Kidney (tissue), 14 donors: ENCODE measurements around the gene PRELID3B. TPM values are rescaled to one million over a fixed set of nuclear protein-coding genes. Genes with fewer than 3 reads are reported as not detected.

Experiments
- DNase-seq, 5 donors: peaks; one replicate each; pipeline ENCODE4 v3.0.0-alpha.2; 2013 to 2020
- FAIRE-seq: peaks from 2 replicates; lab custom pipeline; 2012; peaks lifted over from hg19 to GRCh38; lab: Jason Lieb, UNC
- H3K27ac ChIP-seq, 2 donors: one replicate each; pipeline ENCODE4 v1.7.0; 2013; ENCODE audit warnings: low read depth in 2 of 2, low read length in 2 of 2, inconsistent platforms in 1 of 2
- H3K27me3 ChIP-seq: one replicate; pipeline ENCODE4 v1.7.1; 2013; ENCODE audit warnings: low read length, inconsistent platforms; ENCODE audit not compliant: control insufficient read depth, insufficient read depth
- H3K36me3 ChIP-seq, 3 donors: one replicate each; pipeline versions ENCODE4 v1.7.0 to v1.7.1; 2013; ENCODE audit warnings: low read length in 3 of 3, control low read depth in 1 of 3, inconsistent platforms in 1 of 3; ENCODE audit not compliant: insufficient read depth in 3 of 3, control insufficient read depth in 2 of 3
- H3K4me1 ChIP-seq, 3 donors: one replicate each; pipeline versions ENCODE4 v1.7.0 to v1.7.1; 2013; ENCODE audit warnings: low read length in 3 of 3, inconsistent platforms in 1 of 3, low read depth in 1 of 3; ENCODE audit not compliant: control insufficient read depth in 2 of 3, insufficient read depth in 2 of 3
- H3K4me3 ChIP-seq, 3 donors: one replicate each; pipeline versions ENCODE4 v1.7.0 to v1.8.1; 2013; ENCODE audit warnings: low read length in 3 of 3, control low read depth in 1 of 3, inconsistent platforms in 1 of 3
- H3K9ac ChIP-seq, 3 donors: one replicate each; pipeline versions ENCODE4 v1.7.0 to v1.7.1; 2013; ENCODE audit warnings: low read length in 3 of 3, control low read depth in 1 of 3, inconsistent platforms in 1 of 3
- H3K9me3 ChIP-seq, 3 donors: one replicate each; pipeline versions ENCODE4 v1.7.0 to v1.7.1; 2013; ENCODE audit warnings: low read length in 3 of 3, control low read depth in 1 of 3, inconsistent platforms in 1 of 3; ENCODE audit not compliant: control insufficient read depth in 2 of 3, insufficient read depth in 1 of 3
- intact Hi-C: fragments of 100-400 bp; cut with DNase I; formaldehyde crosslinking; loops from one replicate; pipeline ENCODE4 v1.11.1; 2022
- polyA plus RNA-seq: library from polyadenylated mRNA; stranded (reverse); fragments of 350-450 nt; fragmentation: Illumina TruSeq; extraction: RNeasy Lipid Tissue Mini Kit (QIAGEN cat#74804); gene quantifications from one replicate; pipeline ENCODE4 v1.2.3, GENCODE V29; 2014; ENCODE audit warnings: low read depth, low replicate concordance; ENCODE audit not compliant: insufficient read depth
- total RNA-seq: library from RNA; stranded (reverse); fragmentation: NEBNext Ultra II Directional; extraction: Animal tissue kit (Norgen Biotek cat#: 25700); gene quantifications from one replicate; pipeline ENCODE4 v1.2.1, GENCODE V29; 2021
- TF ChIP-seq, protein P1 (sequence below): IDR thresholded peaks from 3 replicates; pipeline ENCODE4 v1.5.1; 2012; ENCODE audit warnings: mild to moderate bottlenecking, moderate library complexity, borderline replicate concordance; ENCODE audit not compliant: insufficient read depth; ENCODE audit errors: extremely low read depth
- donor health status: control.
- donor health status: control.
- donor health status: control.
- donor health status: control.
- donor health status: control.
- donor health status: DM: yes; HTN: yes; CAD: no.
- donor health status: Normal renal cell carcinoma (clear cell type).

The PRELID3B gene
- total and polyA plus RNA-seq, 2 donors from 2014 or later: 26.4 to 38.5 TPM

DNA sequence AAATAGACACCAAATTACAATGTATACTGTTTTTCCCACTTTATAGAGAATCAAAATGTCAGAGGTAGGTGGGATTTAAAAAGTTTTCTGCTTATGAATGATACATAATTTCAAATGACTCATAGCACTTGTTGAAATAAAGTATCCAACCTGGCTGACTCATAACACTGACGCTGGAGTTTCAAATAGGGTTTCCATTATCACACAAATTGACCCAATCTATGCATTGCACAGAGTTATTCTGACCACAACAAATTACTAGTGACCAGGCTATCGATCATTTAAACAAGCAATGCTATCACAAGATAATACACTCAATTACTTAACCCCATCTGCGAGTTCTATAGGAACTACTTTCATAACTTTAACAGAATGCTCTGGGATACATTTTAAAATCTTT lies 31.9 kb upstream of the PRELID3B start:
- Histone ChIP-seq H3K4me1 (no peaks in the 10 kb centered on the region), H3K9ac (no peak overlapping the region), H3K4me3 (no peak overlapping the region), H3K36me3 (no peaks in the 10 kb centered on the region), H3K27me3 (no peaks in the 10 kb centered on the region), H3K9me3 (no peaks in the 10 kb centered on the region), H3K27ac (no peak overlapping the region)
- TF ChIP-seq, protein P1, sequence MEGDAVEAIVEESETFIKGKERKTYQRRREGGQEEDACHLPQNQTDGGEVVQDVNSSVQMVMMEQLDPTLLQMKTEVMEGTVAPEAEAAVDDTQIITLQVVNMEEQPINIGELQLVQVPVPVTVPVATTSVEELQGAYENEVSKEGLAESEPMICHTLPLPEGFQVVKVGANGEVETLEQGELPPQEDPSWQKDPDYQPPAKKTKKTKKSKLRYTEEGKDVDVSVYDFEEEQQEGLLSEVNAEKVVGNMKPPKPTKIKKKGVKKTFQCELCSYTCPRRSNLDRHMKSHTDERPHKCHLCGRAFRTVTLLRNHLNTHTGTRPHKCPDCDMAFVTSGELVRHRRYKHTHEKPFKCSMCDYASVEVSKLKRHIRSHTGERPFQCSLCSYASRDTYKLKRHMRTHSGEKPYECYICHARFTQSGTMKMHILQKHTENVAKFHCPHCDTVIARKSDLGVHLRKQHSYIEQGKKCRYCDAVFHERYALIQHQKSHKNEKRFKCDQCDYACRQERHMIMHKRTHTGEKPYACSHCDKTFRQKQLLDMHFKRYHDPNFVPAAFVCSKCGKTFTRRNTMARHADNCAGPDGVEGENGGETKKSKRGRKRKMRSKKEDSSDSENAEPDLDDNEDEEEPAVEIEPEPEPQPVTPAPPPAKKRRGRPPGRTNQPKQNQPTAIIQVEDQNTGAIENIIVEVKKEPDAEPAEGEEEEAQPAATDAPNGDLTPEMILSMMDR: no peak
- FAIRE-seq (no peak), DNase-seq (no peak)
- intact Hi-C loops: loop anchor here (10.0 kb wide), 1 partner anchor 150 kb away; no protein-coding TSS in a partner anchor

GRCh38 chr20:59073582-59073981 lies 31.0 kb upstream of the PRELID3B start:
- DNase-seq: no peak
- H3K4me3 ChIP-seq: no peak overlapping the region
- TF ChIP-seq, protein P1: no peak
- H3K27ac ChIP-seq: no peak overlapping the region
- no peaks in the 10 kb centered on the region for H3K4me1 ChIP-seq
- no peak overlapping the region for H3K9ac ChIP-seq
- intact Hi-C loops: loop anchor here (10.0 kb wide), 1 partner anchor 151 kb away; no protein-coding TSS in a partner anchor
- H3K36me3 ChIP-seq: no peaks in the 10 kb centered on the region
- H3K9me3 ChIP-seq: no peaks in the 10 kb centered on the region
- no peak for FAIRE-seq
- no peaks in the 10 kb centered on the region for H3K27me3 ChIP-seq

- DNase-seq (no peak), FAIRE-seq (no peak)
- no peak overlapping the region for H3K27ac ChIP-seq
- H3K36me3 ChIP-seq: no peaks in the 10 kb centered on the region
- H3K4me1 ChIP-seq: no peaks in the 10 kb centered on the region
- TF ChIP-seq, protein P1: no peak
- H3K4me3 ChIP-seq: no peak overlapping the region
- no peak overlapping the region for H3K9ac ChIP-seq
- no peaks in the 10 kb centered on the region for H3K27me3 ChIP-seq
- no peaks in the 10 kb centered on the region for H3K9me3 ChIP-seq
- intact Hi-C loops: loop anchor here (10.0 kb wide), 1 partner anchor 154 kb away; no protein-coding TSS in a partner anchor
Measured at GRCh38 chr20:59071216-59071615, 28.6 kb upstream of the PRELID3B start.

DNA sequence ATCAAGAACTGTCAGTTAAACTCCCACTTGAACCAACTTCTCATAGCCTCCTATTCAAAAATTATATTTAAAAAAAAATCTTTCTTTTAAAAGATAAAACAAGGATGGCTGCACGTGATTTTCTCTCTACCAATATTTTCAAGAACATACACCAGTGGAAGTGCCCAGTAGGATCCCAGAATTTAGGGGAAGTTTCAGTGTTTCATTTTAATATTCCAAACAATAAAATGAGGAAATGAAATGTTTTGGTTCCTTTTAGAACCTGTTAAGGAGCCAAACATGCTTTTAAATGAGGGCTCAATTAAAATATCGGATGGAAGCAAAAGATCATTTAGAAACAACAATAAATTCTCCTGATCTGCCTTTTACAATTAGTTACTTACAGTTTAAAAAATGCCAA lies 26.4 kb upstream of the PRELID3B start:
- no peaks in the 10 kb centered on the region for H3K36me3 ChIP-seq
- peaks cover 0 to 5% (median 0%) of the 10 kb centered on the region in 3 donors for H3K4me1 ChIP-seq
- H3K27ac ChIP-seq: no peak overlapping the region
- no peak for DNase-seq
- TF ChIP-seq, protein P1: no peak
- no peak for FAIRE-seq
- H3K4me3 ChIP-seq: no peak overlapping the region
- no peaks in the 10 kb centered on the region for H3K9me3 ChIP-seq
- no peaks in the 10 kb centered on the region for H3K27me3 ChIP-seq
- intact Hi-C loops: no loop called here
- no peak overlapping the region for H3K9ac ChIP-seq
